Choroid plexus epithelial cell (primary cell): ENCODE measurements around the gene HSH2D.
"Not testable (repeated sequence)": the region's sequence is repeated elsewhere in the genome, so short reads cannot be mapped to it uniquely, and the experiment has no call there.

Experiments used
- DNase-seq: peaks from one replicate; pipeline ENCODE4 v3.0.0-alpha.2; 2010; ENCODE audit warnings: low read depth
- H3K4me3 ChIP-seq: 2 replicates; pipeline ENCODE4 v1.5.1; 2011; ENCODE audit warnings: low read depth, mild to moderate bottlenecking, control low read depth, low read length, moderate library complexity
- CTCF ChIP-seq: conservative IDR thresholded peaks from 2 replicates; pipeline ENCODE4 v1.5.1; 2011; ENCODE audit warnings: low read depth, mild to moderate bottlenecking, control low read depth, inconsistent platforms, low read length, moderate library complexity

Gene HSH2D

GRCh38 chr19:16113727-16114126, 29.8 kb upstream of the HSH2D start:
- no peak for TF ChIP-seq CTCF
- no peak overlapping the region for H3K4me3 ChIP-seq
- no peak for DNase-seq

DNA sequence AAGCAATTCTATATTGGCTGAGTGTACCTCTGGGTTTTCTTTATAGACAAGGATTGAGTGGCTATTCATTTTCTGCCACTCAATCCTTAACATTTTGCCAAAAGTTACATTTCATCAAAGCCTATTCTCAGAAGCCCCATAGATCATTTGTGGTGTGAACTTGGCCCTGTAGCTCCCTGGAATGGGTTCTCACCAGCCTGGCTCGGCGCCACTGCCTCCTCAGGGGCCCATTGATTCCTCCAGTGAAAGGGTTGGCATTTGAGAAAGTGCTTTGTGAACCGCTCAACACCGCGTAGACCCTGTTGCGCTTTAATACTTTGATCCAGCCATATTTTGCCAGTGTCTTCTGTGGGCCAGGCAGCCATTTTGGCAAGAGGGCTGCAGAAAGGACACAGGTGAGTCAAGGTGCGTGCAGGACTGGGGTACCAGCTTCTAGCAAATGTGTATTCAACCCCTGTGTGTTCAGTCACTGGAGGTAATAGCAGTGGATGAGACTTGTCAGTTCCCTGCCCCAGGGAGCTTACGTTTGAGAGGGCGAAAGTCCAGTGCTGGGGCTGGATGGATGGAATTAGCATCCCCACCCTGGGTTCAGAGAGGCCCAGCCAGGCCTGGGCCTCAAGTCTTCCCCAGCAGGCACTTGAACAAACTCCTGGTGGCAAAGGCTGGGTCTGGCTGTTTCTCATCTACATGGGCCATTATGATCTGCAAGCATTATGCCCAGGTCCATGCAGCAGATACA, 28.0 kb upstream of the HSH2D start:
- DNase-seq = no peak
- no peak for TF ChIP-seq CTCF
- H3K4me3 ChIP-seq = no peak overlapping the region

DNA sequence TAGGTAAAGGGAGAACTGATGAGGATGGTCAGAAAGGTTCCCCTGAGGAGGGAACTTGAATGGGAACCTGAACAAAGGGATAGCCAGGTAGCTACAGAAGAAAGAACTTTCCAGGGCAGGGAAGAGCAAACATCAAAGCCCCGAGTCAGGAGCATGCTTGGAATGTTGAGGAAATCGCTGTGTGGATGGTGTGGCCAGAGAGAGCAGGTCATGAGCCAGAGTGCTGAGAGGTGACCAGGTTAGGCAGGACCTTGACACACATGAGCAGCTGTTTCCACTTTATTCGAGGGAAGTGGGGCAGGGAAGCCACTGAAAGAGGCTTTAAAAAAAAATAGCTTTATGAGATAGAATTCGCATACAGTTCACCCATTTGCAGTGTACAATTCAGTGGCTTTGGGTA, 27.4 kb upstream of the HSH2D start:
- no peak overlapping the region for H3K4me3 ChIP-seq
- TF ChIP-seq CTCF = no peak
- DNase-seq = no peak

- DNase-seq = no peak
- TF ChIP-seq CTCF = peak; percentile 34
- no peak overlapping the region for H3K4me3 ChIP-seq
These were observed 25.9 kb upstream of the HSH2D start for GRCh38 chr19:16117594-16118033.

DNA sequence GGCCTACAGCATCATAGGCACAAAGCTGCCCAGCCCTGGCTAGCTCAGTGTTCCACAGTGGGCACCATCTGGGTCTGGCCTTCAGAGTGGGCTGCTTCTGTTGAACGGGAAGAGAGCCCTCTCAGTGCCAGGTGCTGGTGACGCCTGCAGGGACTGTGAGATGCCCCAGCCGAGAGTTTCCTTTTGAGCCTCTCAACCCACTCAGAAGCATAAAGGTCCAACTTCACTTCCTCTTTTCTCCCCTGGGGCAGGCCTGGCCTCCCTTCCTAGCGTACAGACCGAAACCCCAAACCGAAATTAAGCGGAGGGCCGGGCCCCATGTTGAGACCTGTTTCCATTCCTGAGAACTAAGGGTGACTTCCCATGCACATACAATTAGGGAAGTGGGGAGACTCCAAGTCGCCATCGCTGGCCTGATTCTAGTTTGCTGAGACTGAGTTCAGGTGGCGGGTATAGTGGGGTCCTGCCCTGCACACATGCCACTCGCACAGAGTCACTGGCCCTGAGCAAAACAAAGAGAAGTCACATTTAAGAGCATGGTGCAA, 24.9 kb upstream of the HSH2D start:
- no peak for TF ChIP-seq CTCF
- no peak for DNase-seq
- H3K4me3 ChIP-seq = no peak overlapping the region

GRCh38 chr19:16119075-16119857, 24.2 kb upstream of the HSH2D start:
- DNase-seq, H3K4me3 ChIP-seq: not testable (repeated sequence)

DNA sequence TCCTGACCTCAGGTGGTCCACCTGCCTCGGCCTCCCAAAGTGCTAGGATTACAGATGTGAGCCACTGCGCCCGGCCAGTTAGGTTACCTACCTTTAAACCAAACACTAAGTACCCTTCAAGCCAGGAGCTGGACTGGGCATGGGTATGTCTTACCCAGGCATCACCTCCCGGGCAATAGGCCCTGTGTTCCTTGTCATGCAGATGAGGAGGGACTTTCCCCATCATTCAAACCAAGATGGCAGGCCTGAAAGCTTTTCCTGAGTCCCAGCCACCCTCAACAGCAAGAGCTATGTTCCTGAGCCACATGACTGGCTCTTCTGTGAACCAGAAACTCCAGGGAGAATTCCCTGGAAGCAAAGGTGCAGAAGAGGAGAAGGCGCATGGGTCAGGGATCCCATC, 22.3 kb upstream of the HSH2D start:
- no peak for DNase-seq
- TF ChIP-seq CTCF = no peak
- no peak overlapping the region for H3K4me3 ChIP-seq
